Measurements from ENCODE around the gene CORO7.

CORO7 gene

GRCh38 chr16:4425378-4426020 lies 9.1 kb upstream of the CORO7 start, which contains the start of gene DNAJA3:
Gene DNAJA3 (plus strand): TSS chr16:4425868. CDS start chr16:4425882, 14 bp downstream.
- DNase-seq: peak; percentile 96

DNA sequence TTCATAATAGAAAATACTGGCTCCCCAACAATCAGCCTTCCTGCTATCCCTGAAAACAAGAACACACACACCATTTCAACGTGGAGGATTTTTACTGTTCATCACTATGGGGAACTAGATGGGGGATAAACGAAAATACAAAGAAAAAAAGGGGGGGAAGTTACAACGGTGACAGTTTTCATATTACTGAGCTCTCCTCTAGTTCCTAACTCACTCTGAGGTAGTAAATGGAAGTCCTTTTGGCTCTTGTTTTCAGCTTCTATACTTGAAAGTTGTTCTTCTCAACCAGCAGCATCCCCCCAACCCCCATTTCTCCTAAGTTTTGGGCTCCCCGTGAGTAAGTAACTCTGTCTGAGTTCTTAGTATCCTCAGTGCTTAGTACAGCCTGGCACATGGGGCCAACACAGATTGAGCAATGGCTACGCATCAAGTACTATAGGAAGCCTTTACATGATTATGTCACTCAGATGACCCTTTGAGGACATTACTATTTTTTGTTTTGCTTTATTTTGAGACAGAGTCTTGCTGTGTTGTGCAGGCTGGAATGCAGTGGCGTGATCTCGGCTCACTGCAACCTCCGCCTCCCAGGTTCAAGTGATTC lies 4.2 kb upstream of the CORO7 start:
- DNase-seq: no peak

- DNase-seq: no peak
Observed at GRCh38 chr16:4419402-4419959, 3.1 kb upstream of the CORO7 start.

- peak; percentile 71 for DNase-seq
Observed at GRCh38 chr16:4415538-4416199, 727 bp downstream of the CORO7 start.

DNA sequence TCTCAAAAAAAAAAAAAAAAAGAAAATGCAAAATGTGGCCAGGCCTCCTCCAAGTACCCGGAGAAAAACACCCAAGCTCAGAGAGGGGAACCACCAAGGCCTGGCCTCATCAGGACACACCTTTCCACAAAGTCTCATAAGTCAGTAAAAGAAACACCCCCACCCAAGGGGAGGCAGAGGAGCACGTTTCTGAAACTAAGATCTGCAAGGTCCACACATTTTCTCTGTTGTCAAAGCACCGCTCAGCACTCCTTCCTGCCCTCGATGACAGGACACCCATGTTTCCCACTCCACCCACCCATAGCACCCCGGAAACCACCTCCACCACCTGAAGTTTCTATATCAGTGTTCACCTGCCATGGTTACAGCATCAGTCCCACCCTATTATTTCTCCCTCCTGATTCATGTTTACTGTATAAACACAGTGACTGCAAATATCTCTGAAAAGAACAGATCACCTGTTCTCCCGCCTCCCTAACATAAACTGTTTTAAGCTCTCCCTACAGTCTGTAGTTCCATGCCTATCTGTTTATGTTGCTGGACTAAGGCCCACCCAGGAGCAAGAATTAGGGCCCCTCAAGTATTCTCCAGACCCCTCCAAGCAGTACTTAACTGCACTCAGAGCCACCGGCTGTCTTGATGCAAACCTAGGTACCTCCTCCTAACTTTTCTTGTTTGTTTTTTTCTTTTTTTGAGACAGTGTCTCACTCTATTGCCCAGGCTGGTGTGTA lies 2.0 kb downstream of the CORO7 start:
- DNase-seq: no peak

- no peak for DNase-seq
Observed at GRCh38 chr16:4412854-4413253, 3.5 kb downstream of the CORO7 start.

GRCh38 chr16:4412159-4412558 lies 4.2 kb downstream of the CORO7 start:
- DNase-seq: no peak

- DNase-seq: peak; percentile 97
Observed at GRCh38 chr16:4411684-4412083, 4.7 kb downstream of the CORO7 start.

- DNase-seq: peak; percentile 75
Observed at GRCh38 chr16:4410335-4411075, 5.9 kb downstream of the CORO7 start.

DNA sequence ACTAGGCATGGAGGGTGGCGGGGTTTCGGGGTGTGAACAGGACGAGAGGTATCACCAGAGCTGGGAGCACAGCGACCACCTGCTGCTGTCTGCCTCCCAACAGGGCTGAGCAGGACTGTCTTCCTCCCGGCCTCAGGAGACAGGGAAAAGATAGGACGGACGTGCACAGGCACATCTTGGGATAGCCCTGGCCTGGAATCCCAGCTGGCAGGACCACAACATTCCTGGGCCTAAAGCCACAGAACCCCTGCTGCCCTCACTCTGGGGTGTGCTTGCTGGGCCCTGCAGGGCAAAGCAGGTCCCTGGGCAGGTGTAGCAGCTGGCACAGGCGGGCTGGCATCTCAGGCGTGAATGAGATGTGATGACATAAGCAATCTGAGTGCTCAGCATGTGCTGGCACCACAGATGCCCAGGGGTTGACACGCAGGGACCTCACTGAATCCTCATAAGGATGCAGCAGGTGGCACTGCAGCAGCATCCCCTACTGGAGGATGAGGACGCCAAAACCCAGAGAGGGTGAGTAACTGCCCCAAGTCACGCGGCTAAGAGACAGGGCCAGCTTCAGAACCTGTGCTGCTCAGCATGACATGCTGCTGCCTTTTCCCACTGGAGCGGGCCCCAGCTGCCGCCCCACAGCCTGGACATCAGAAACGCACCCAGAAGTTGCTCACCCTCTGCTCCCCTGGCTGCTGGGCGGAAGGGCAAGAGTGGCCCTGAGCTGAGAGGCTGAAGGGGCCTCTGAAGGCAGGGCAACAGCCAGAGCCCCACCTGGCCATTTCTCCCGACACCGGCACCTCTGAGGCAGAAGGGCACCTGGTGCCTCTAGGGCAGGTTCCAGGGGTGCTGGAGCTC lies 7.1 kb downstream of the CORO7 start:
- no peak for DNase-seq

DNA sequence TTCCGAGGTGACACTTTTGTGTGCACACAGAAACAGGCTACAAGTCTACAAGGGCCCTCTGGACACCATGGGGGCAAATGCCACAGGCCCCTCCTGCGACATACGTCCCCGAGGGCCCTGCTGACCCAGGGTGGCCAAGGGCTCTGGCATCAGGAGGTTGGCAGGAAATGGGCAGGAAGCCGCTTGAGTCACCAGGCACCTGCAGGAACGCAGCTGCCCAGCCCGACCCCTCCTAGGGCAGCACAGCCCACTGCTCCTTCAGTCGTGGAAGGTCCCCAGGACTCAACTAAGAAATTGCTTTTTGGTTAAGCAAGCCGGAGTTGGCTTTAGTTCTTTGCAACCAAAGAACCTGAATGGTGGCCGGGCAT lies 8.1 kb downstream of the CORO7 start:
- DNase-seq: no peak

- DNase-seq: no peak
Observed at GRCh38 chr16:4407543-4408322, 8.7 kb downstream of the CORO7 start.

DNA sequence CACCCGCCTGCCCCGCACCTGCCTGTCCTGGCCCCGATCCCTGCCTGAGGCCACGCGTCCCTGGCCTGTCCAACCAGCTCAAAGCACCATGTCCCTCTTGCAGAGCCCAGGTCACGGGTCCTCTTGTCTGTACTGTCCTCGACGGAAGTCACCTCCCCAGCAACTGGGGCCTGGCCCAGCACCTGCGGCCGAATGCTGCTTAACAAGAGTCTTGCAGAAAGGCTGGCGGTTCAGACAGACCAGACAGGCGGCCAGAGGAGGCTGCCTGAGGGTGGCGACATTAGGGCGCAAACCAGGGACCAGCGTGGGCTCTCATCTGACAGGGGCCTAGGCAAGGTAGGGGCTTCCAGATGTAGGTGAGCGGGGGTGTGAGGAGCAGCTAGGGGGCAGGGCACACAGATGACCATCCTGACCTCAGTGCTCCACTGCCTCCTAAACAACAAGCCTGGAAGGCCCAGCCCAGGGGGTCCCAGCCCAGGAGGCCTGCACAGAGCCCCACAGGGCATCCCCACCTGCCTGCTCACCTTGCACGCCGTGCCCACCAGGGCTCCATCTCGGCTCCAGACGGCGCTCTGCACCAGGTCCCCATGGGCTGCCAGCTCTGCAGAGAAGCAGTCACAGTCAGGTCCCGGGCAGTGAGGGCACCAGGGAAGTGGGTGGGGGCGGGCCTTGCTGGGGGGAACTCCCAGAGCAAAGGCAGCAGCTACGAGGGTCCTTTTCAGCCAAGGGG lies 11.3 kb downstream of the CORO7 start:
- no peak for DNase-seq

GRCh38 chr16:4404247-4404966 lies 12.0 kb downstream of the CORO7 start:
- no peak for DNase-seq

- DNase-seq: no peak
Observed at GRCh38 chr16:4403133-4403949, 13.1 kb downstream of the CORO7 start.

DNA sequence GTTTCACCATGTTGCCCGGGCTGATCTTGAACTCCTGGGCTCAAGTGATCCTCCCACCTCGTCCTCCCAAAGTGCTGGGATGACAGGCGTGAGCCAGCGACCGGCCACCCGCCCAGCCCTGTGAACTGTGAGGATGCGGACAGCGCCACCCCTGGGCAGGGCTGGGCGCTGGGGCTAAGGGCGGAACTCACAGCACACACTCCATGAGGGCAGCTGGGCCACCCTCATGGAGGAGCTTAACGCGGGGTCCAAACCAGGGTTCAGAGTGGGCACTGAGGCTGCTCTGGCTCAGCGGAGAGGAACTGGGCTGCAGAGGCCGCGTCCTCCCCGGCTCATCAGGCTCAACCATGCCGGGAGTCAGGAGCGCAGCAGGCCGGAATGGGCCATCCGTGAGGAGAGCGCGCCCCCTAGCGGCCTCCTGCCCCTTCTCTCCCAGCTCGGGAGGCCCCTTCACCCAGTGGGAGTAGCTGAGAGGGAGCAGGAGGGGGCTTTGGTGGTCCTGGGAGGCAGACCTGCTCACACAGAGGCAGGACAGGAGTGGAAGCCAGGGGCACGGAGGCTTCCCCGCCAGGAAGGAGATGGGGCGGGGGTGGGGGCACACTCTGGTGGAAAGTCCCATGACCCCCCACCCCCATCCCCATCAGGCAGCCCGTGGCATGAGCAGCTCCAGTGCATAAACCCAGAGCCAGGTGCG lies 13.8 kb downstream of the CORO7 start:
- peak; percentile 83 for DNase-seq

DNA sequence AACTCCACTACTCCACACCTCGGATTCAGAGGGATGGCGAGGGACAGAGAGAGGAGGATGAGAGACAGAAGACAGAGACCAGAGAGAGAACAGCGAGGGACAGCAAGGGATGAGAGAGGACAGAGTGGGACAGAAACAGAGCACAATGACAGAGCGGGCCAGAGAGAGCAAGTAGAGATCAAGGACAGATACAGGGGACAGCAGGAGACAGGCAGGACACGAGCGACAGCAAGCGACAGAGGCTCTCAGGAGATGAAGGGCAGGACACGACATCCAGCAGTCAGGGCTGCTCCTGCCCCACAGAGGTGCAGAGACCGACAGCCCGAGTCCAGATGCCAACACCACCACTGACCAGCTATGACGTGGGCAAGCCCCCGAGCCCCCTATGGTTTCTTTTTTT lies 14.9 kb downstream of the CORO7 start:
- no peak for DNase-seq

GRCh38 chr16:4401094-4401501 lies 15.3 kb downstream of the CORO7 start:
- no peak for DNase-seq
